OCI-LY7 (cell line): ENCODE results near the gene MFRP.

Experiments
- CTCF ChIP-seq: fragments of 200-600 bp; sonication (generic); conservative IDR thresholded peaks from 2 replicates; pipeline ENCODE4 v1.5.1; 2014; ENCODE audit warnings: mild to moderate bottlenecking, antibody characterized with exemption, low read length, moderate library complexity, mixed read lengths
- EZH2phosphoT487 ChIP-seq: fragments of 200-600 bp; sonication (generic); IDR thresholded peaks from 2 replicates; pipeline ENCODE4 v1.6.1; 2018; ENCODE audit warnings: low read depth, borderline replicate concordance, mild to moderate bottlenecking, mixed run types, antibody characterized with exemption, low read length, moderate library complexity, mixed read lengths

GRCh38 chr11:119388103-119388502, 41.6 kb upstream of the MFRP start:
- TF ChIP-seq CTCF (no peak), EZH2phosphoT487 (no peak)
